Right renal cortex interstitium (tissue), 3 donors: Measurements from ENCODE around the gene MYMX. TPM values are rescaled to one million over a fixed set of nuclear protein-coding genes. Genes with fewer than 3 reads are reported as not detected.
"Not testable (repeated sequence)": the region's sequence is repeated elsewhere in the genome, so short reads cannot be mapped to it uniquely, and the experiment has no call there.

ENCODE experiments used
- DNase-seq, 3 donors: peaks; one replicate each; pipeline ENCODE4 v3.0.0-alpha.2; 2013; ENCODE audit warnings: low read depth in 3 of 3, low spot score in 2 of 3
- polyA plus RNA-seq, 3 donors: library from polyadenylated mRNA; unstranded; fragments of 120-200 nt; gene quantifications; one replicate each; pipeline ENCODE4 v1.2.1, GENCODE V29; 2013; ENCODE audit not compliant: insufficient read length in 3 of 3

Gene MYMX
- polyA plus RNA-seq, 3 donors: 0.42 to 0.85 (median 0.65) TPM

DNA sequence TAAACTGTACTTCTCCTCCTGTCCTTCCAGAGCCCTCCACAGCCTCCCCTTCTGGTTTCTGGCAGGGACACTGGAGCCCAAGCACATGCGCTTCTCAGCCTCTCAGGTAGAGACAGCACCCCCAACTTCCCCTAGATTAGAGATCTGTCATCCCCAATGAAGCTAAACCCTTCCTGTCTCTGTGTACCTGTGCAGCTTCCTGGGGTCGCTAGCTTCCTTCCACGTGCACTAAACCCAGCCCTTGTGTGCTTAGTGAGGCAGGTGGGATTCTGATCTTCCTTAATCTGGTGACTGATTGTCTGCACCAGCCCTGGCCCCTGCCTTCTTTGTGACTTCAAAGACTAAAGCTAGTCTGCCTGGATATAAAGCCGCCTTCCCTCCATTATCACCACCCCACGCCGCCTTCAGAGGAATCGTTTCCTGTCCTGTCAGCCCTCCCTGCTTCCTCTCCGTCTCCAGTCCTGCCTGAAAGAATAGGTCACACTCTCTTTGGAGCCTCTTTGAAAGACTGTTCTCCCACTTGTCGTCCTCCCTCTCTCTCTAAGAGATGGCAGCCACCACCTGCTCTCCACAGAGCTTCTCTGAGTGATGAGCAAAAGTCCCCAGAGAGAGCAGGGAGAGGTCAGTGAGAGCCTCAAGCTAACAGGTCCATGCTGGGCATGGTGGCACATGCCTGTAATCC, 30.6 kb upstream of the MYMX start:
- DNase-seq: no peak

DNA sequence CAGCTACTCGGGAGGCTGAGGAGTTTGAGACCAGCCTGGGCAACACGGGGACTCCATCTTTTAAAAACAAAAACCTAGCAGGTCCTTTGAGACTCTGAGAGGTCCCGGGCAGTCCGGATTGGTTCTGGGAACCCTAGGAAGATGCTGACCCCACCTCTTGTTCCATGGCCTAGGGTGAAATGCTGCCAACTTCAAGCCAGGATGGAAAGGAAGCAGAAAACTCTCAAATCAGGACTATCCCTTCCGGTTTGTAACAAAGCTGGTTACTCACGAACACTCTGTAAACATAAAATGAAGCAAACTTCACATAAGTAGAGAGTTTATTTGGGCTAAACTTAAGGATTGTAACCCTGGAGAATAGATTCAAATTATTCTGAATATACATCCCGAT, 30.1 kb upstream of the MYMX start:
- DNase-seq: no peak

DNA sequence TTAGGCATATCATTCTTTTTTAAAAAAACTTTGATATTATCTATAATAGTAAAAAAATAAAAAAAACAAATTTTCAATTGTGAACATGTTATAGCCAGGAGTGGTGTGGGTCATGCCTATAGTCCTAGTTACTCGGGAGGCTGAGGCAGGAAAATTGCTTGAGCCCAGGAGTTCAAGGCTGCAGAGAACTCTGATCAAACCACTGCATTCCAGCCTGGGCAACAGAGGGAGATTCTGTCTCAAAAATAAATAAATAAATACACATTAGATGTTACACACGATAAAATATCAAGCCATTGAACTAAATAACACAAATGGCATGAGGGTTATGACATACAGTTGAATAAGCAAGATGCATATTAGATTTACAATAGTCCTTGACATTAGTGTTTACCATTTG, 27.9 kb upstream of the MYMX start:
- no peak for DNase-seq

DNA sequence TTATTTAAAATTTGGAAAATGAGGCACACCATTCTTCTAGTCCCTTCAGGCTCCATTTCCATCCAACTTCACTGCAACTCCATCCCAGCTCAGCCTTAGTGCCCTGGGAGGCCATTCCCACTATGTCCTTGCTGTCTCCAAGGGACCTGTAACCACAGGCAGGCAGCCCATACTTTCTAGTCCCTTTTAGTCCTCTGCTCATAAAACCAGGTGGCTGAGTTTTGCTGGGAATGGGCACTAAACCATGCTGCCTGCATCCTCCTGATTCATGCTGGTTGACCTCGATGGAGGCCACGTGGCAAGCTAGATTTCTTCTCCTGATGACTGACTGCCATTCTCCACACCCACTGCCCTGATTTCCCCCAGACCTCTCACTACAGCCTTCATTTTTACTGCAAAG, 27.5 kb upstream of the MYMX start:
- no peak for DNase-seq

DNA sequence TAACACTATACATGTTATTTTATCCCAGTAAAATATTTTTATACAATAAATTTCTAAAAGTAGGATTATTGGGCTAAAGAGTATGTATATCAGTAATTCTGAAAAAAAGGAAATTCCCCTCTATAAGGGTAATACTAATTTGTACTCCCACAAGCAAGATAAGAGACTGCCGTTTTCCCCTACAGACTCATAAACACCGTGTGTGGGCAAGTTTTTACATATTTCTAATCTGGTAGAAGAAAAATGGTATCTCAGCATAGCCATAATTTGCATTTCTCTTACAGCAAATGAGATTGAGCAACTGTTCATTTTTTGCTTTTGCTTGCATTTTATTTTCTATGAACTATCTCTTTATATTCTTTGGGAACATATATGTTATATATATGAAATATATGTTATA, 26.0 kb upstream of the MYMX start:
- DNase-seq: no peak

DNA sequence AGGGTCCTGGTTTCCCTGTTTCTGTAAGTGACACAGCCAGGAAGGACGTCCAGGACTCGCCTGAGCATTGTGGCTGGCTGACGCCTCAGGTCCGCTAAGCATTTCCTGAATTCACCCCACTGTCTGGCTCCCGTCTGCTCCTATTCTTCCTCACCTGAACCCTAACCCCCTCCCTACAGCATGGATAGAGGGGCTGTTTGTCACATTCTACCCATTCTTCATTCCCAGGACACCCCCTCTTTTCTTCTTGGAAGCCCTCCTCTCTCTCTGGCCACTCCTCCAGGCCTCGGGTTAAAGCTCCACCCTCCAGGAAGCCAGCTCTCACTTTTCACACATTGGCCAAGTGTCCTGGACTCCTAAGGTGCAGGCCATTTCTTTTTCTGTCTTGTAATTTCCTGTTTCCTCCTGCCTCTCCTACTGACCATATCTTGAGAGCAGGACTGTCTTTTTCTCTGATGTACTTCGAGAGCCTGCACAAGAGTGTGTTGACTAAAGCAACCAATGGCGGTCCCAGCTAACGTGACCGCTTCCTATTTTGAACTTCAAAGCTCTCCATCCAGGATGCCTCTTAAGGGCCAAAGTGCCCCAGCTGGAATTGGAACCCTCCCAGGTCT, 24.2 kb upstream of the MYMX start:
- DNase-seq: no peak

DNA sequence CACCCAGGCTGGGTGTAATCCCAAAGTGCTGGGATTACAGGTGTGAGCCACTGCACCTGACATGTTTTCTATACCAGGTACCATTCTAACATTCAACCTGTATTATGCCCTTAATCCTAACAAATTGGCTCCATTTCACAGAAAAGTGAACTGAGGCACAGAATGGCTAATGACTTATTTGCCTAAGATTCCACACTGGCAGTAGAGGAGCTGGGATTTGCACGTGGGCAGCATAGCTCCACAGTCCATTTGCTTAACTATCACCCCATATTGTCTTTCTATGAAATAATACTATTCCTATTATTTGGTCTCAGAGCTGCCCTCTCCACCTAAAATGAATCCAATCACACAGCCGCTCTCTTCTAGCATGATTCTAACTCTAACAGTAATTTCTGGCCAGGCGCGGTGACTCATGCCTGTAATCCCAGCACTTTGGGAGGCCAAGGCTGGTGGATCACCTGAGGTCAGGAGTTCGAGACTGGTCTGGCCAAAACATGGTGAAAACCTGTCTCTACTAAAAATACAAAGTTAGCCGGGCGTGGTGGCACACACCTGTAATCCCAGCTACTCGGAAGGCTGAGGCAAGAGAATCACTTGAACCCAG, 23.3 kb upstream of the MYMX start:
- DNase-seq: no peak

DNA sequence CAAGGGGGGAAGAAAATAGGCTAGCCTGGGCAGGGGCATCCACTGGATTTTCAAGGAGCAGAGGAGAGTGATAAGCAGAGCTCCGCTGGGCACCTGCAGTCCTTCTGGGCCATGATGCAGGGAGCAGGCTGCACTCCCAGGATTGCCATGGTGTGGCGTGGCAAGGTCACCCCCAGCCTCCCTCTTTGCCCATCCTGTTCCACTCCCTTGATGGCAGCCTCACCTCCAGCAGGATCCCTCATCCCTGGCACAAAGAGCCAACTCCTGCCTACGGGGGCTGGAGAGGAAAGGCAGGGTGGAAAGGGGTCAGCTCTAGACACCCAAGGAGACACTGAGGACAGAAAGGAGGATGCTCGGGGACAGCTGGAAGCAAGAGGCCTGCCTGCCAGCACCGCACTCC, 22.4 kb upstream of the MYMX start:
- DNase-seq: no peak

DNA sequence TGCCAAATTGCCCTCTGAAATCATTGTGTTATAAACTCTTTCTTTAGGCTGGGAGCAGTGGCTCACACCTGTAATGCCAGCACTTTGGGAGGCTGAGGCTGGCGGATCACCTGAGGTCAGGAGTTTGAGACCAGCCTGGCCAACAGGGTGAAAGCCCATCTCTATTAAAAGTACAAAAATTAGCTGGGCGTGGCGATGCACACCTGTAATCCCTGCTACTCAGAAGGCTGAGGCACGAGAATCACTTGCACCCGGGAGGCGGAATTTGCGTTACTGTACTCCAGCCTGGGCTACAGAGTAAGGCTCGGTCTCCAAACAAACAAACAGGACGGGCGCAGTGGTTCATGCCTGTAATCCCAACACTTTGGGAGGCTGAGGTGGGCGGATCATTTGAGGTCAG, 20.4 kb upstream of the MYMX start:
- DNase-seq: not testable (repeated sequence)

DNA sequence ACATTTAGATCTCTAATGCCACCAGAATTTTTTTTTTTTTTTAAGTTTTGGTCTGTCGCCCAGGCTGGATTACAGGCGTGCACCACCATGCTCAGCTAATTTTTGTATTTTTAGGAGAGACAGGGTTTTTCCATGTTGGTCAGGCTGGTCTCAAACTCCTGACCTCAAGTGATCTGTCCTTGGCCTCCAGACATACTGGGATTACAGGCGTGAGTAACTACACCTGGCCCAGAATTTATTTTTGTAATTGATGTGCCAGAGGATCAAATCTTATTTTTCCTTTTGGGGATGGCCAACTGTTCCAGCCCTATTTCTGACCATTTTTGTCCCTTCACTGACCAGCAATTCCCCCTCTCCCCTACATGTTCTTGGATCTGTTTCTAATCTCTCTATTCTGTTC, 18.0 kb upstream of the MYMX start:
- no peak for DNase-seq

DNA sequence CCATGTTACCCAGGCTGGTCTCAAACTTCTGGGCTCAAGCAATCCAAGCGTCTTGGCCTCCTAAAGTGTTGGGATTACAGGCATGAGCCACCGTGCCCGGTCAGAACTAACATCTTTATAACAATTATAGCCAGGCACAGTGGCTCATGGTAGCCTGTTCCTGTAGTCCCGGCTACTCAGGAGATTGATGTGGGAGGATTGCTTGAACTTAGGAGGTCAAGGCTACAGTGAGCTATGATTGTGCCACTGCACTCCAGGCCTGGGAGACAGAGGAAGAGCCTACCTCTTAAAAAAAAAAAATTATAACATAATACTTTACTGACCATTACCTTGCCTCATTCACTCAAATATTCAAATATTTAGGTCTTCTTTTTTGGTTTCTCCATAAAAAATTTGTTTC, 16.8 kb upstream of the MYMX start:
- no peak for DNase-seq

DNA sequence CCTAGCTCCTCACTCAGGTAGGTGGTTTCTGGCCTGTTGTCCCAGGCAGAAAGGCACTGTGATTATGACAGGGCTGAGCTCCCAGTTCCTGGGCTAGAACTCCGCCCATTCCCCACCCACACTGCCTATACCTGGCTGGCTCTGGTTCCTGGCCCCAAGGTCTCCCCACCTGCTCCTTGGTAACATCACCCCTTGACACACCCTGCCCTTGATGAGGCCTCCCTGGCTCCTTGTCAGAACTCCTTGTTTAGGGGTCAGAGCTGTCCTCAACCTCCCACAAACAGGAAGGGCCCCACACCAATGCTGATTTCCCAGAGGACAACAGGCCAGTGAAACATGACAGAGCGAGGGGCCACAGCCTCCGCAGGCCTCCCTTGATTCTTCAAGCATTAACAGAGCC, 15.5 kb upstream of the MYMX start:
- DNase-seq: no peak

DNA sequence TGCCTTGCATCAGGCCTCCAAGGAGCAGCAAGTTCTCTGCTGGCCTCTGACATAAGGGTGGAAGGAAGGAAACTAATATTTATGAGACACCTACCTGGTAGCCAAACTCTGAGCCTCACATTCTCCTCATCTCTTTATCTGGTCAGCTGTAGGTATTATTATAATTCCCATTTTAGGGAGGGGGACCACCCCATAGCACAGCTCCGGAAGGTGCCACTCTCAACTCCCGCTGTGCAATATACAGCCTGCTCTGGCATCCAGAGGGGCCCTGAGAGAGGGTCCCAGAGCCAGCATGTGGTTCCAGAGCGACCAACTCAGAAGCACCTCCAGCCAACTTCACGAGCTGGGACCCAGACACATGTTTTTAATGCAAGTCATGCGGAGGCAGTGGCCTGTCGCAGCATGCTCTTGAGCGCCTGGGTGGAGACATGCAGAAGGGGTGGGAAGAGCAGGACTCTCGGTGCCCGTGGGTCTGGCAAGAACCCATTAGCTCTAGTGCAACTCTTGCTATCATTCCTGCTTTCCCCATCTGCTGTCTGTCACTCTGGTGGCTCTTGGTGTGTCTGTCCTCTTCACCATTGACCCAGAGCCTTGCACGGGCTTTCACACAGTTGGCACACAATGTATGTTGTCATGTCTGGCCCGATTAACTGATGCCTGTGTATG, 15.0 kb upstream of the MYMX start:
- no peak for DNase-seq

DNA sequence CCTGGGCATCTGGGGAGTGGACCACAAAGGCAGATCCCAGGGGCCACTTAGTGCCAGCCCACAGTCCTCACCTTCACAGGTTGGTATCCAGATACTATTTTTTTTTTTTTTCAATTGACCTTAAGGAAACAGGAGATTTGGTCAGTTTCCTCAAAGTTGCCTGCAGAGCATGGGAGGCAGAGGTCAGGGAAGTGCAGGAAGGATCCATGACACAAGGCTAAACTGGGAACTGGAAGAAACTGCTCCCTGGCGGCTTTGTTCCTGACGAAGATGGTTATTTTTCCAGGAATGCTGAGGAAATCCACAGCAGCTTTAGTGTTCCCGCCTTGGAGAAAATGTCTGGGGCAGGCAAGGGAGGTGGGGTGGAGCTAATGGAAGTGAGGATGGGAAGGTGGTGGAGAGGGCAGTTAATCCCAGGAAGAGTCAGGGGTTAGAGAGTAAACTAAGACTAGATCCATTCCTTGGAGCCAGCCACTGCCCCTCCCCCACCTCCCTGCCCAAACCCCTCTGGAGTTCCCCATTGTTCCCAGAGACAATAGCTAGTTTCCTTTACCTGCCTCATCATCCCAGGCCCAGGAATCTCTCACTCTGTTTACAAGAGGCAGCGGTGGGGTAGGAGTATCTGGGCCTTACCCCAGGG, 14.3 kb upstream of the MYMX start:
- no peak for DNase-seq

DNA sequence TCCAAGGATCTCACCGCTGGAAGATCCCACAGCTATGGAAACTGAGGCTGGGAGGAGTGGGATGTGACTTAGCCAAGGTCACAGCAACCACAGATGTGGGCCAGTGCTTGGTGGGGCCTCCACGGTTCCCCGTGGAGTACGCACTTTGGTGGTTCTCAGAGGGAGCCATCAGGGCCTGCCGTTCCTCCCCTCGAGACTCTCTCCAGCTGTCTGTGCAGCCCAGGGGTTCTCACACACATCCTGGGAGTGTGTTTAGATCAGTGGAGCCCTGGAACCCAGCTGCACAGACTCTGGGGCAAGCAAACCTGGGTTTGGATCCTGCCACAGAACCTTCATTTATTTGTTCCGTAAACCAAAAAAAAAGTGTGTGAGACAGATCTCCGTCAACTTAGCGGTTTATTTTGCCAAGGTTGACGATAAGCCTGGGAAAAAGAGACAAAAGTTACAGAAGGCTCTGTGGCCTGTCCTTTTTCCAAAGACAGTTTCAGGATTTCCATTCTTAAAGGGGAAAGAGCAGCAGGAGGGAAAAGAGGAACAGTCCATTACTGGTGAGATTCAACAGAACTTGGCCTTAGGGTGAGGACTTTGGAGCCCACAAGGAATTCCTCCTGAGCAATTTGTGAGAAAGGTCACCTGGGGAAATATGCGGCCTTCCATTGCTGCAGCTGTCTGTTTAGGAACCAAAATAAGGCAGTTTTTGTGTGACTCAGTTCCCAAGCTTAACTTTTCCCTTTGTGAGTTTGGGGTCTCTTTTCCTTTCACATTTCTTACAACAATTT, 13.6 kb upstream of the MYMX start:
- DNase-seq: no peak

DNA sequence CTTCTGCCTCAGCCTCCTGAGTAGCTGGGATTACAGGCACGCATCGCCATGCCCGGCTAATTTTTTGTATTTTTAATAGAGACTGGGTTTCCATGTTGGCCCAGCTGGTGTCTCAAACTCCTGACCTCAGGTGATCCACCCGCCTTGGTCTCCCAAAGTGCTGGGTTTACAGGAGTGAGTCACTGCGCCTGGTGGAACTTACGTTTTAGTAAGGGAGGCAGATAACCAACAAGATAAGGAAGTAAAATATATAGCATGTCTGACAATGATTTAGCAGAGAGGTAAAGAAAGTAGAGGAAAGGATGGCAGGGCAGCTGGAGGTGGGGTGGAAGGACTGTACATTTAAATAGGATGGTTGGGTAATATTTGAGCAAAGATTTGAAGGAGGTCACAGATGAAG, 12.8 kb upstream of the MYMX start:
- DNase-seq: no peak

DNA sequence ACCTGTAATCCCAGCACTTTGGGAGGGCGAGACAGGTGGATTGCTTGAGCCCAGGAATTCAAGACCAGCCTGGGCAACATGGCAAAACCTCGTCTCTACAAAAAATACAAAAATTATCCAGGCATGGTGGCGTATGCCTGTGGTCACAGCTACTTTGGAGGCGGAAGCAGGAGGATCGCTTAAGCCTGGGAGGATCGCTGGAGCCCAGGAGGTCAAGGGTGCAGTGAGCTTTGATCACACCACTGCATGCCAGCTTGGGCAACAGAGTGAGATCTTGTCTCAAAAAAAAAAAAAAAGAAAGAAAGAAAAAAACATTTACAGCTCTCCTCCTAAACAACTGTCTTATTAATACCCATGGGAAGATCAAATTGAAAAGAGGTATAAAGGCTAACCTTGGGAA, 8.8 kb upstream of the MYMX start:
- no peak for DNase-seq

DNA sequence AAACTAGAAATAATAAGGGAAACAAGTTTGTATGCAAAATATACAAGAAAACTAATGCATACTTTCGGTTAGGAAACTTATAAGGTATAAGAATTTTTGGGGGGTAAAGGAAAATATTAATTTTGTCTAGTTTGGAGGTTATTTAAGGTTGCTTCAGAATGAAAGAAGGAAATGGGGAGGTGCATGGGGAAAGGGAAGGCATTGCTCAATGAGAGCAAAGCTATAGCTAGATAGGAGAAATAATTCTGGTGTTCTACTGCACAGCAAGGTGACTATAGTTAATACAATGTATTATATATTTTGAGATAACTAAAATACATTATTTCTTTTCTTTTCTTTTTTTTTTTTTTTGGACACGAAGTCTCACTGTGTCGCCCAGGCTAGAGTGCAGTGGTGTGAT, 5.4 kb upstream of the MYMX start:
- no peak for DNase-seq

DNA sequence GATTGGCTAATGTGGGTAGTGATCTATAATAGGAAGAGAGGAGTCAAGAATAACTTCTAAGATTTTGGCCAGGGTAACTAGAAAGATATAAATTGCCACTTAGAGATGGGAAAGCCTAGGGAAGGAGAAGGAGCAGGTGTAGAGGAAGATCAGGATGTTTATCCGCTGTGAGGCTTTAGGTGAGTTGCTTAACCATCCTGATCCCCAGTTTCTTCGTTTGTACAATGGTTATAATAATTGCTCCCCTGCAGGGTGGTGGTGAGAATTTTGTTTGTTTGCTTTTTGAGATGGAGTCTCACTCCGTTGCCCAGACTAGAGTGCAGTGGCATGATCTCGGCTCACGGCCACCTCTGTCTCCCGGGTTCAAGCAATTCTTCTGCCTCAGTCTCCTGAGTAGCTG, 2.4 kb upstream of the MYMX start:
- DNase-seq: no peak

DNA sequence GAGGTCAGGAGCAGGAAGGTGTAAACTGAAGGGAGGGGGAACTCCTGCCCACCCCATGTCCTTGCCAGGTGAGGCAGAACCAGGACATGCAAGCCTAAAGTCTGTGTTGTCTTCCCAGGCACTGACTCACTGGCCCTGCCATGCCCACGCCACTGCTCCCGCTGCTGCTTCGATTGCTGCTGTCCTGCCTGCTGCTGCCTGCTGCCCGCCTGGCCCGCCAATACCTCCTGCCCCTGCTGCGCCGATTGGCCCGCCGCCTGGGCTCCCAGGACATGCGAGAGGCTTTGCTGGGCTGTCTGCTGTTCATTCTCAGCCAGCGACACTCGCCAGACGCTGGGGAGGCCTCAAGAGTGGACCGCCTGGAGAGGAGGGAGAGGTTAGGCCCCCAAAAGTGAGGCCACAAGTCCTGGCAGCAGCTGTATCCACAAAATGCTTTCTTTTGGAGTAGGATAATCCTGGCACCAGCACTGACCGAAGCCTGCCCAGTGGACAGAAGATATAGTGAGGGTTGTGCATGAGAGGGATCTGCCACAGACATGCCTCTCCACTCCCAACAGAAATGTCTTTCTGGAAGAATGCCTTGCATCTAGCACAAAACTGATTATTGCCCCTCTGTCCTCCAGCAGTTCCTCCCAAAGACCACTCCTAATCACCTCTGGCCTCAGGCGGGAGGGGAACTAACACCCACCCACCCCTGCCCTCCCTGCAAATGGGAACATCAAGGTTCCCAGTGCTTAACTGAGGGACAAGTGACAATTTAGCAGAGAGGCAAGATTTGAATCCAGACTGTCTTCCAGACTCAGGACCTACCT, 812 bp downstream of the MYMX start:
- no peak for DNase-seq
